GM12878 (cell line): ENCODE measurements around the gene SENP3. TPM values are rescaled to one million over a fixed set of nuclear protein-coding genes. Genes with fewer than 3 reads are reported as not detected.

ENCODE experiments used
- ATAC-seq: fragments of 200-7000 bp; cut with Tn5 transposase; 3 replicates; pipeline ENCODE4 v1.9.1; 2020; ENCODE audit warnings: mild to moderate bottlenecking, moderate library complexity
- BruUV-seq: library from RNA; stranded (reverse); fragments of 400-500 nt; replicated peaks from 2 replicates; lab custom pipeline; 2021; lab: Mats Ljungman, UMichigan
- CTCF ChIA-PET: fragments of 300-600 bp; sonication (Branson Sonifier 250); formaldehyde crosslinking; extraction: SDS; loops from one replicate; lab custom pipeline; 2021; ENCODE audit warnings: inconsistent platforms; lab: Yijun Ruan, JAX
- POLR2A ChIA-PET: fragments of 350-600 bp; formaldehyde crosslinking; extraction: SDS; loops from one replicate; lab custom pipeline; 2021; ENCODE audit warnings: inconsistent platforms; lab: Charles Lee
- RAD21 ChIA-PET: fragments of 300-600 bp; sonication (Branson Sonifier 250); formaldehyde crosslinking; loops from one replicate; lab custom pipeline; 2023; ENCODE audit warnings: antibody characterized with exemption; ENCODE audit not compliant: unreplicated experiment; lab: Charles Lee
- SMC1A ChIA-PET: fragments of 300-600 bp; sonication (Branson Sonifier 250); formaldehyde crosslinking; loops from one replicate; lab custom pipeline; 2023; ENCODE audit not compliant: unreplicated experiment, uncharacterized antibody; lab: Charles Lee
- DNase-seq: peaks from one replicate; pipeline ENCODE4 v3.0.0-alpha.2; 2011; ENCODE audit warnings: low read depth, low spot score
- FAIRE-seq: peaks from 3 replicates; lab custom pipeline; 2011; peaks lifted over from hg19 to GRCh38; lab: Jason Lieb, UNC
- H2AFZ ChIP-seq: 2 replicates; pipeline ENCODE4 v1.6.0; 2011; ENCODE audit warnings: low read depth, low read length, control low read depth; ENCODE audit not compliant: control insufficient read depth
- H3K27ac ChIP-seq: 2 replicates; pipeline ENCODE4 v1.5.1; 2011; ENCODE audit warnings: control low read depth; ENCODE audit not compliant: control insufficient read depth, insufficient read depth
- H3K27me3 ChIP-seq, 2 experiments: replicated peaks in 1 of 2; 2 replicates each; pipeline versions ENCODE4 v1.6.0 to v1.6.1; 2011; ENCODE audit warnings: low read length in 1 of 2; ENCODE audit not compliant: control insufficient read depth in 2 of 2, insufficient read depth in 2 of 2
- H3K36me3 ChIP-seq, 2 experiments: 2 replicates each; pipeline ENCODE4 v1.5.1; 2011; ENCODE audit warnings: low read length in 1 of 2; ENCODE audit not compliant: control insufficient read depth in 2 of 2, insufficient read depth in 2 of 2
- H3K4me1 ChIP-seq: 2 replicates; pipeline ENCODE4 v1.6.1; 2011; ENCODE audit warnings: mild to moderate bottlenecking, low read length, moderate library complexity, mixed read lengths; ENCODE audit not compliant: control insufficient read depth, insufficient read depth
- H3K4me2 ChIP-seq: 2 replicates; pipeline ENCODE4 v1.6.0; 2011; ENCODE audit warnings: control low read depth; ENCODE audit not compliant: control insufficient read depth, insufficient read depth
- H3K4me3 ChIP-seq: fragments of 200-600 bp; sonication (generic); 2 replicates; pipeline ENCODE4 v1.5.1; 2016
- H3K79me2 ChIP-seq: 2 replicates; pipeline ENCODE4 v1.6.0; 2011; ENCODE audit warnings: low read length; ENCODE audit not compliant: control insufficient read depth, insufficient read depth
- H3K9ac ChIP-seq: 2 replicates; pipeline ENCODE4 v1.8.0; 2011; ENCODE audit warnings: low read length, control low read depth, mixed read lengths; ENCODE audit not compliant: control insufficient read depth, insufficient read depth
- H3K9me3 ChIP-seq: replicated peaks from 3 replicates; pipeline ENCODE4 v1.5.1; 2011; ENCODE audit warnings: mild to moderate bottlenecking, low read length; ENCODE audit not compliant: control insufficient read depth, insufficient read depth
- H4K20me1 ChIP-seq: 2 replicates; pipeline ENCODE4 v1.6.0; 2011; ENCODE audit not compliant: control insufficient read depth, insufficient read depth
- BRCA1 ChIP-seq: IDR thresholded peaks from 2 replicates; pipeline ENCODE4 v1.6.1; 2011; ENCODE audit warnings: low read depth, low read length, improper control_type of control experiment
- CHD2 ChIP-seq: IDR thresholded peaks from 2 replicates; pipeline ENCODE4 v1.6.1; 2011; ENCODE audit warnings: low read depth, low read length, improper control_type of control experiment, borderline replicate concordance
- CHD4 ChIP-seq: fragments of 200-600 bp; sonication (generic); IDR thresholded peaks from 2 replicates; pipeline ENCODE4 v1.6.1; 2016; ENCODE audit warnings: mild to moderate bottlenecking
- EGR1 ChIP-seq, 2 experiments: IDR thresholded peaks; 1 replicate in 1 of 2; 2 replicates in 1 of 2; pipeline ENCODE4 v1.6.1; 2011 to 2012; ENCODE audit warnings: low read depth in 2 of 2, low read length in 2 of 2, borderline replicate concordance in 1 of 2, mild to moderate bottlenecking in 1 of 2, moderate library complexity in 1 of 2
- FOS ChIP-seq: IDR thresholded peaks from 3 replicates; pipeline ENCODE4 v1.6.1; 2011; ENCODE audit warnings: borderline replicate concordance; ENCODE audit not compliant: insufficient read length; ENCODE audit errors: extremely low read depth
- HCFC1 ChIP-seq: fragments of 150-350 bp; IDR thresholded peaks from 2 replicates; pipeline ENCODE4 v1.6.1; 2014; ENCODE audit warnings: low read length
- NR2F1 ChIP-seq: fragments of 450-650 bp; conservative IDR thresholded peaks from 2 replicates; pipeline ENCODE4 v1.6.1; 2017; ENCODE audit warnings: mild to moderate bottlenecking
- RAD51 ChIP-seq: fragments of 450-650 bp; IDR thresholded peaks from 2 replicates; pipeline ENCODE4 v1.6.1; 2016; ENCODE audit warnings: moderate library complexity, mild to moderate bottlenecking, inconsistent platforms
- RBBP5 ChIP-seq: fragments of 200-600 bp; sonication (generic); conservative IDR thresholded peaks from 2 replicates; pipeline ENCODE4 v1.6.1; 2016
- TCF7 ChIP-seq: IDR thresholded peaks from 2 replicates; pipeline ENCODE4 v1.6.1; 2014; ENCODE audit warnings: antibody characterized with exemption, borderline replicate concordance
- USF2 ChIP-seq: IDR thresholded peaks from 2 replicates; pipeline ENCODE4 v1.6.1; 2011; ENCODE audit warnings: low read depth, low read length, improper control_type of control experiment, borderline replicate concordance
- ZBED1 ChIP-seq: IDR thresholded peaks from 2 replicates; pipeline ENCODE4 v1.6.1; 2016; ENCODE audit warnings: borderline replicate concordance
- WGBS: methylation state at CpG from one replicate; pipeline ENCODE4 v1.1.6; 2016; ENCODE audit warnings: low lambda C conversion rate; ENCODE audit not compliant: insufficient replicate concordance, insufficient coverage; ENCODE audit errors: missing lambda C conversion rate; 5-methylcytosine and 5-hydroxymethylcytosine counted together
- in situ Hi-C: fragments of 300-500 bp; cut with MboI; formaldehyde crosslinking; loops from 9 replicates; pipeline ENCODE4 v1.14.3; 2018; ENCODE audit warnings: mixed read lengths
- intact Hi-C: fragments of 100-400 bp; cut with micrococcal nuclease; formaldehyde crosslinking; loops from one replicate; pipeline ENCODE4 v1.14.2; 2022; ENCODE audit not compliant: unreplicated experiment
- polyA plus RNA-seq, 11 experiments: library from polyadenylated mRNA; depleted of rRNA in 4 of 11; unstranded in 6 of 11; stranded (reverse) in 5 of 11; fragments of >200 nt; fragmentation: Nextera tagmentation in 4 of 11; fragmentation: Illumina TruSeq in 1 of 11; extraction: Ambion mirVana in 4 of 11; extraction: Trizol in 1 of 11; gene quantifications; 1 replicate in 1 of 11; 2 replicates in 10 of 11; pipeline versions ENCODE4 v1.2.1 to v1.2.3, GENCODE V29; 2011 to 2016; ENCODE audit warnings: inconsistent platforms in 2 of 11, missing spikeins in 2 of 11, low read depth in 1 of 11
- total RNA-seq, 4 experiments: library from RNA; depleted of rRNA in 3 of 4; stranded (reverse); fragments of >200 nt in 3 of 4; fragmentation: Illumina TruSeq in 1 of 4; extraction: Trizol in 1 of 4; gene quantifications; 2 replicates each; pipeline versions ENCODE4 v1.2.1 to v1.2.3, GENCODE V29; 2013 to 2021

The SENP3 gene
- total and polyA plus RNA-seq, 10 of the 15 experiments (the other 5 are each of a cell fraction or from before 2014, with no cell fraction given), result 1.8 to 113 (median 72.3) TPM

- intact Hi-C loops, result no loop called here
- no peaks in the 10 kb centered on the region for H3K27me3 ChIP-seq
- peaks cover 3% of the 10 kb centered on the region; the same call in 1 of the 2 replicates for H3K4me1 ChIP-seq
- peaks cover 4% of the 10 kb centered on the region for H3K79me2 ChIP-seq
- ChIA-PET CTCF (interaction anchor here (0.9 to 2.6 kb wide), 11 partner anchors 9 to 234 kb away, joined by 3 to 14 read pairs (median 6); partner anchors contain the start of genes SENP3, TMEM95, TP53 and WRAP53), POLR2A (interaction anchor here (0.7 kb wide), 1 partner anchor 25 kb away, joined by 3 read pairs; no protein-coding TSS in a partner anchor), RAD21 (interaction anchor here (0.6 to 1.4 kb wide), 7 partner anchors 15 to 400 kb away, joined by 3 to 5 read pairs (median 3); partner anchors contain the start of genes SAT2 and WRAP53), SMC1A (interaction anchor here (1.0 to 1.6 kb wide), 4 partner anchors 10 to 98 kb away, joined by 3 to 8 read pairs (median 3); partner anchors contain the start of genes CD68, SAT2, TP53 and WRAP53)
- whole genome bisulfite sequencing, result 78% methylated on average over 21 of the region's 24 CpGs
- no peak within 1 kb of the TSS for H2AFZ ChIP-seq
- DNase-seq (no peak), ATAC-seq (no peak), FAIRE-seq (no peak)
- no peaks in the 10 kb centered on the region for H3K9me3 ChIP-seq
- H3K27ac ChIP-seq, result no peak within 1 kb of the TSS
- no peak within 1 kb of the TSS for H3K9ac ChIP-seq
- TF ChIP-seq BRCA1, result no peak
- no peak for TF ChIP-seq CHD2
- TF ChIP-seq RAD51, result no peak
- no peak for TF ChIP-seq ZBED1
- no peak for TF ChIP-seq RBBP5
- no peak for TF ChIP-seq EGR1 (IDR thresholded peaks at IDR 0.05; ENCODE audit: borderline replicate concordance in 1 of 2, low read depth in 2 of 2, low read length in 2 of 2)
- TF ChIP-seq USF2, result no peak
- no peak for TF ChIP-seq FOS
- TF ChIP-seq TCF7, result no peak
- no peak for TF ChIP-seq CHD4
- no peak for TF ChIP-seq HCFC1
- TF ChIP-seq NR2F1, result no peak
- in situ Hi-C loops, result no loop called here
- peaks cover 19 to 20% of the 10 kb centered on the region in 2 experiments for H3K36me3 ChIP-seq
- no peak within 1 kb of the TSS for H3K4me3 ChIP-seq
- no peaks in the 10 kb centered on the region; the same call in 1 of the 2 replicates for H4K20me1 ChIP-seq
- BruUV-seq, result no TSS peak
- H3K4me2 ChIP-seq, result no peak within 1 kb of the TSS
Measured at GRCh38 chr17:7589891-7590691, 28.4 kb downstream of the SENP3 start, which contains the start of gene SOX15. SOX15 (minus strand) TSS chr17:7590094; CDS start chr17:7589676, 418 bp downstream.
